SU-DHL-6 (cell line): ENCODE data around the gene NPBWR2.

ENCODE experiments used
- H2AFZ ChIP-seq: fragments of 200-600 bp; sonication (generic); 2 replicates; pipeline ENCODE4 v1.6.1; 2014; ENCODE audit warnings: low read depth, mild to moderate bottlenecking, moderate library complexity, mixed read lengths, antibody characterized with exemption, low read length; ENCODE audit not compliant: severe bottlenecking
- H3F3A ChIP-seq: fragments of 200-600 bp; shearing (Covaris generic); 2 replicates; pipeline ENCODE4 v1.6.0; 2016; ENCODE audit warnings: antibody characterized with exemption, mild to moderate bottlenecking; ENCODE audit not compliant: insufficient read depth
- H3K27ac ChIP-seq: fragments of 200-600 bp; sonication (generic); 2 replicates; pipeline ENCODE4 v1.5.1; 2016; ENCODE audit warnings: low read depth, mild to moderate bottlenecking, low read length, moderate library complexity, mixed read lengths
- H3K27me3 ChIP-seq: fragments of 200-600 bp; sonication (generic), shearing (Covaris generic); 2 replicates; pipeline ENCODE4 v1.6.0; 2014; ENCODE audit warnings: mild to moderate bottlenecking, low read length
- H3K36me3 ChIP-seq: fragments of 200-600 bp; sonication (generic); 2 replicates; pipeline ENCODE4 v1.6.1; 2014; ENCODE audit warnings: mild to moderate bottlenecking, low read length, mixed read lengths
- H3K4me2 ChIP-seq: fragments of 300-600, 200-600 bp; shearing (Covaris generic), sonication (generic); 2 replicates; pipeline ENCODE4 v1.6.0; 2014; ENCODE audit warnings: low read length, low read depth, mild to moderate bottlenecking; ENCODE audit not compliant: poor library complexity, severe bottlenecking
- H3K4me3 ChIP-seq: fragments of 200-600 bp; sonication (generic); 2 replicates; pipeline ENCODE4 v1.5.1; 2014; ENCODE audit warnings: antibody characterized with exemption, low read length, mild to moderate bottlenecking, mixed read lengths; ENCODE audit not compliant: insufficient read depth, poor library complexity, severe bottlenecking
- H3K79me2 ChIP-seq: fragments of 200-600 bp; sonication (generic); 2 replicates; pipeline ENCODE4 v1.6.1; 2014; ENCODE audit warnings: mild to moderate bottlenecking, low read length, moderate library complexity; ENCODE audit not compliant: insufficient read depth
- H3K9ac ChIP-seq: fragments of 200-600 bp; sonication (generic); 2 replicates; pipeline ENCODE4 v1.7.0; 2014; ENCODE audit warnings: mild to moderate bottlenecking, low read length
- H3K9me2 ChIP-seq: fragments of 200-600 bp; sonication (generic); replicated peaks from 2 replicates; pipeline ENCODE4 v1.6.1; 2014; ENCODE audit warnings: low read length; ENCODE audit not compliant: insufficient read depth
- H3K9me3 ChIP-seq: fragments of 200-600 bp; sonication (generic); 2 replicates; pipeline ENCODE4 v1.6.1; 2014; ENCODE audit warnings: low read length, mixed read lengths; ENCODE audit not compliant: insufficient read depth
- H4K20me1 ChIP-seq: fragments of 200-600 bp; sonication (generic); 2 replicates; pipeline ENCODE4 v1.6.1; 2014; ENCODE audit warnings: low read depth, mild to moderate bottlenecking, antibody characterized with exemption, low read length, moderate library complexity, mixed read lengths
- EZH2phosphoT487 ChIP-seq: fragments of 200-600 bp; sonication (generic), shearing (Covaris generic); conservative IDR thresholded peaks from 2 replicates; pipeline ENCODE4 v1.6.1; 2018; ENCODE audit warnings: mild to moderate bottlenecking, antibody characterized with exemption, low read length, moderate library complexity, mixed read lengths
- TF ChIP-seq, protein P1 (sequence below): fragments of 200-600 bp; sonication (generic); IDR thresholded peaks from one replicate; pipeline ENCODE4 v1.5.1; 2017; ENCODE audit warnings: antibody characterized with exemption, mild to moderate bottlenecking, low read length, moderate library complexity; ENCODE audit not compliant: insufficient read depth, poor library complexity, severe bottlenecking

Gene NPBWR2

DNA sequence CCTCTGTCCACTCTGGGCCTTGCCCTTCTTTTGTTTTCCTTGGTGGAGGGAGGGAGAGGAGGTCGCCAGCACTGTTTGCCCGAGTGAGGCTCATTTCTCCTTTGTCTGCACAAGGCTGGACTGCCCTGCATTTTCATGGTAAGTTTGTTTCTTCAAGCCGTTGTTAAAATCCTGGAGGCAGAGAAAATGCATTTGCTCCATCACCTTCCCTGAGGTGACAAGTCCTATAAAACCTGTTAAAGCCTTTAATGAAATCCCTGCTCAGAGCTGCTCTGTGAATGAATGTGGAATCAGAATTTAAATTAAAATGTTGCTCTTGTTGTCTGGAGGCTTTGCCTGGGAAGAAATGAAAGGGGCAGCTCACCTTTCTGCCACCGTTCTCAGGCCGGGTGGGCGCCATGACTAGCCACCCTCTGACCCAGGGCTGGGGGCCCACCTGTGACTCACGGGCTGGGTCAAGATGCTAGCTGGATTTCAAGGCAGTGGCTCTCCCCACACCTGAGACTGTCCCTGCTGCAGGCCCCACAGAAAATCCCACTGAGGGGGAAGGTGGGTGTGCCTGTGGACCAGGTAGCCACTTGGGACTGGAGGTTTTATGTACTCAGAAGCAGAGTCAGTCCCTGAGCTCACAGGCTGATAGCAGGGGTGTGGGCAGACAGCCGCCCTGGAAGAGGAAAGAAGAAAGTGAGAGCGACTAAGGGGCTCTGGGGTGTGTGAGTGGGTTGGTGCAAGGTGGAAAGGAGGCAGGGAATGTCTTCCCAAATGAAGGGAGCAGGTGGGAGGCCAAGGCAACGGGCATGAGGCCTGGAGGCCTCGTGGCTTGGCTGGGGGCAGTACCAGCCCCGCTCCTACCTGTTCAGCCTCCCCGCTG lies 32.9 kb upstream of the NPBWR2 start:
- no peaks in the 10 kb centered on the region for H4K20me1 ChIP-seq
- H3K36me3 ChIP-seq = no peaks in the 10 kb centered on the region
- peaks cover 13% of the 10 kb centered on the region for H3K9me3 ChIP-seq
- H2AFZ ChIP-seq = no peak overlapping the region
- H3K27ac ChIP-seq = no peak overlapping the region
- H3K4me2 ChIP-seq = no peak overlapping the region
- no peaks in the 10 kb centered on the region for H3F3A ChIP-seq
- no peaks in the 10 kb centered on the region for H3K79me2 ChIP-seq
- TF ChIP-seq, protein P1, sequence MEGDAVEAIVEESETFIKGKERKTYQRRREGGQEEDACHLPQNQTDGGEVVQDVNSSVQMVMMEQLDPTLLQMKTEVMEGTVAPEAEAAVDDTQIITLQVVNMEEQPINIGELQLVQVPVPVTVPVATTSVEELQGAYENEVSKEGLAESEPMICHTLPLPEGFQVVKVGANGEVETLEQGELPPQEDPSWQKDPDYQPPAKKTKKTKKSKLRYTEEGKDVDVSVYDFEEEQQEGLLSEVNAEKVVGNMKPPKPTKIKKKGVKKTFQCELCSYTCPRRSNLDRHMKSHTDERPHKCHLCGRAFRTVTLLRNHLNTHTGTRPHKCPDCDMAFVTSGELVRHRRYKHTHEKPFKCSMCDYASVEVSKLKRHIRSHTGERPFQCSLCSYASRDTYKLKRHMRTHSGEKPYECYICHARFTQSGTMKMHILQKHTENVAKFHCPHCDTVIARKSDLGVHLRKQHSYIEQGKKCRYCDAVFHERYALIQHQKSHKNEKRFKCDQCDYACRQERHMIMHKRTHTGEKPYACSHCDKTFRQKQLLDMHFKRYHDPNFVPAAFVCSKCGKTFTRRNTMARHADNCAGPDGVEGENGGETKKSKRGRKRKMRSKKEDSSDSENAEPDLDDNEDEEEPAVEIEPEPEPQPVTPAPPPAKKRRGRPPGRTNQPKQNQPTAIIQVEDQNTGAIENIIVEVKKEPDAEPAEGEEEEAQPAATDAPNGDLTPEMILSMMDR = no peak
- H3K9ac ChIP-seq = no peak overlapping the region
- no peak overlapping the region for H3K4me3 ChIP-seq
- no peaks in the 10 kb centered on the region for H3K27me3 ChIP-seq
- H3K9me2 ChIP-seq = no peaks in the 10 kb centered on the region

DNA sequence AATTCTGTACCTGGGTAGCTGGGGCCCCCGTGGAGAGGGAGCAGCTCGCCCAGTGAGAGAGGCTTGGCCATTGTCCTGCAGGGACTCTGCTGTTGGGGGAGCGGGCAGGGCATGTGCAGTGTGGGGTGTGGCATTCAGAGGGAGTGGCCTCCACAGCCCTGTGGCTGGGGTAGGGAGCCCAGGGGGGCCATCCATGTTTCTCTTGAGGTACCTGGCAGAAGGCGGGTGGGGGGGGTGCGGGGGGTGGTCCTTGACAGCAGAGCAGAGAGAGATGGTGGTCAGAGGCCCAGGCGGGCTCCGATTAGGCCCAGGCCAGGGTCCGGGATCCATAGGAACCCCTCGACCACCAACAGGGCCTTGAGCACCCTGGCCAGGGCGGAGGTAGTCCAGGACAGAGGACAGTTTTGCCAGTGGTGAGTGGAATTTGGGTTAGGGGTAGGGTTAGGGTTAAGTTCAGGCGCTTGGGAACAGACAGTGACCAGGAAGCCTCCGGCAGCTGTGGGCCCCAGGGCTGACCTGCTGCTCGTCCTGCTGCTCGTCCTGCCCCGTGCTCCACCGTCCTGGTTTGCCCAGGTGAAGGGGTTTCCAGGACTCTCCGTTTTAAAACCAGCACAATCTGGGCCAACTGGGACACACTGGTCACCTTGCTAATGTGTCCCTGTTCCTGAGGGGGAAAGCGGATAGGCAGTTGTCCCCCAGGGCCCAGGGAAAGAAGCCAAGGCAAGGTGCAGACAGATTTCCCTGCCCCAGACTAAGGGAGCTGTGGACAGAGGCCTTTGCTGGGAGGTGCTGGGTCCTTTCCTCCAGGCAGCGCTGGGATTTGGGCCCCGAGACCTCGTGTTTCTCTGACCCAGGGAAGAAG lies 32.1 kb upstream of the NPBWR2 start:
- Histone ChIP-seq H4K20me1 (no peaks in the 10 kb centered on the region), H3K4me3 (no peak overlapping the region), H3K9me3 (peaks cover 5% of the 10 kb centered on the region; the same call in 1 of the 2 replicates), H3K27ac (no peak overlapping the region), H2AFZ (no peak overlapping the region), H3K36me3 (no peaks in the 10 kb centered on the region), H3K9me2 (no peaks in the 10 kb centered on the region), H3K27me3 (no peaks in the 10 kb centered on the region), H3K9ac (no peak overlapping the region), H3F3A (no peaks in the 10 kb centered on the region), H3K4me2 (no peak overlapping the region), H3K79me2 (no peaks in the 10 kb centered on the region)
- TF ChIP-seq, protein P1 = no peak
- TF ChIP-seq EZH2phosphoT487 = no peak

DNA sequence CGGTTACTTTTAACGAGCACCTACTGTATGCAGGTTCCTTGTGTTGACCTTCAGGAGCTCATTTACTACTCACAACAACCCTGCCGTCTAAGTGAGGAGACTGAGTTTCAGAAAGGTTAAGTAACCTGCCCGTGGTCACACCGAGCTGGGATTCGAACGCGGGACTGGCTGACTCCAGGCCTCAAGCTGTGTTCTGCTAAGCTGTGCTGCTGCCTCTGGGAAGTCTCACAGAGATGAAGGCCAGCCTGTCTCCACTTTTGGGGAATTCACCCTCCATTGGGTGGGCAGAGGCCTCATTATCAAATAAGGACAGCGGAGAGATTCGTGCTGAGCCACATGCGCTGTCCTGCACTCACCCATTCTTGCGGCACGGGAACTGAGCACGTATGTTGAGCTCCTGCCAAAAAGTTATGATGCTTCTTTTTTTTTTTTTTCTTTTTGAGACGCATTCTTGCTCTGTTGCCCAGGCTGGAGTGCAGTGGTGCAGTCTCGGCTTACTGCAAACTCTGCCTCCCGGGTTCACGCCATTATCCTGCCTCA lies 31.0 kb upstream of the NPBWR2 start:
- H4K20me1 ChIP-seq = no peaks in the 10 kb centered on the region
- H3K27ac ChIP-seq = no peak overlapping the region
- no peaks in the 10 kb centered on the region for H3K36me3 ChIP-seq
- no peak for TF ChIP-seq EZH2phosphoT487
- TF ChIP-seq, protein P1 = no peak
- H3K4me3 ChIP-seq = no peak overlapping the region
- H3K79me2 ChIP-seq = no peaks in the 10 kb centered on the region
- no peaks in the 10 kb centered on the region for H3K9me3 ChIP-seq
- H3F3A ChIP-seq = no peaks in the 10 kb centered on the region
- H2AFZ ChIP-seq = no peak overlapping the region
- H3K27me3 ChIP-seq = no peaks in the 10 kb centered on the region
- no peaks in the 10 kb centered on the region for H3K9me2 ChIP-seq
- H3K4me2 ChIP-seq = no peak overlapping the region
- no peak overlapping the region for H3K9ac ChIP-seq
